Measurements from ENCODE around the gene NRXN2. TPM values are rescaled to one million over a fixed set of nuclear protein-coding genes. Genes with fewer than 3 reads are reported as not detected.

Gene NRXN2
- total RNA-seq, 2 experiments from 2014 or later, result 0.07 to 0.22 TPM

DNA sequence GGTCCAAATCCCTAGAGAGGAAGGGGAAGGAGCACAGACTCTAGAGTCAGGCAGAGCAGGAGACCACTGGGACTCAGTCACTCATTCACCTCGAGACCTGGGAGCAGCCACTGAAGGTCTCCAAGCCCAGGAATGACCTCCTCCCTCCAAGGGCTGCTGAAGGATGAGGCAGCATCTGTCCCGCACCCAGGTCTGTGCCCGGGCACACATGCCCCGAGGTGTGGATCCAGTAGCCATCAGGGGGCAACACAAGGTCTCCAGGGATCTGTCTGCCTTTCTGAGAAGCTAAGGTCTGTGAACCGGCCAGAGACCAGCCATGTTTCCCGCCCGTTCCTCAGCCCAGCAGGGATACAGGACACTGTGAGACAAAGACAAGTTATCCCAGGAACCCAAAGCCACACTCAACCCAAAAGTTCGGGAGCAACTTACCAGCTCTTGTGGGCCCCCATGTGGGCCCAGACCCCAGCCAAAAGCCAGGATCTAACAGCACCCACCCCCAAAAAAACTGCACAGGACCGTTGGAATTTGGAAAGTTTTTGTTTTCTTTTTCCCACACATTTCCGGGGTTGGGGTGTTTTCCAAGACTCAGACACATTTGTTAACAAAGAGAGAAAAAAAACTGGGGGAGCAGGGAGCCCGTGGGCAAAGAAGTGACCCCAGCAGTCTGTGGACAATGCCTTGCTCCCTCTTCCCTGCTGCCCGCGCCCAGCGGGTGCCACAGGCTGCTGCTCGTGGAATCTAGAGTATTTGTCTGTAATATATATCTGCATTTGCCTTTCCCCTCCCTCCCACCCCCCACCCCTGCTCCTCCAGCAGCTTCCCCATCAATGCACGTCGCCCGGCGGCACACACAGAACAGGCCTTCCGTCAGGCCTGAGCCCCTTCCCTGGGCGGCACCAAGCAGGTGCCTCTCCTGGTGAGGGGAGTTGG is 117.1 kb downstream of the NRXN2 start:
- peaks cover 2% of the 10 kb centered on the region for H3K4me1 Mint-ChIP-seq (ENCODE audit: low read depth)
- H3K4me3 Mint-ChIP-seq, result no peak overlapping the region
- intact Hi-C loops (cut with micrococcal nuclease), result no loop called here
- H3K27ac Mint-ChIP-seq, result no peak overlapping the region
- H3K27me3 Mint-ChIP-seq, result no peaks in the 10 kb centered on the region
- ChIA-PET CTCF (no interaction called here), POLR2A (no interaction called here)
- H3K36me3 Mint-ChIP-seq (ENCODE audit: low read depth), result no peaks in the 10 kb centered on the region
- DNase-seq (no peak), ATAC-seq (no peak)
- TF ChIP-seq, protein P1, sequence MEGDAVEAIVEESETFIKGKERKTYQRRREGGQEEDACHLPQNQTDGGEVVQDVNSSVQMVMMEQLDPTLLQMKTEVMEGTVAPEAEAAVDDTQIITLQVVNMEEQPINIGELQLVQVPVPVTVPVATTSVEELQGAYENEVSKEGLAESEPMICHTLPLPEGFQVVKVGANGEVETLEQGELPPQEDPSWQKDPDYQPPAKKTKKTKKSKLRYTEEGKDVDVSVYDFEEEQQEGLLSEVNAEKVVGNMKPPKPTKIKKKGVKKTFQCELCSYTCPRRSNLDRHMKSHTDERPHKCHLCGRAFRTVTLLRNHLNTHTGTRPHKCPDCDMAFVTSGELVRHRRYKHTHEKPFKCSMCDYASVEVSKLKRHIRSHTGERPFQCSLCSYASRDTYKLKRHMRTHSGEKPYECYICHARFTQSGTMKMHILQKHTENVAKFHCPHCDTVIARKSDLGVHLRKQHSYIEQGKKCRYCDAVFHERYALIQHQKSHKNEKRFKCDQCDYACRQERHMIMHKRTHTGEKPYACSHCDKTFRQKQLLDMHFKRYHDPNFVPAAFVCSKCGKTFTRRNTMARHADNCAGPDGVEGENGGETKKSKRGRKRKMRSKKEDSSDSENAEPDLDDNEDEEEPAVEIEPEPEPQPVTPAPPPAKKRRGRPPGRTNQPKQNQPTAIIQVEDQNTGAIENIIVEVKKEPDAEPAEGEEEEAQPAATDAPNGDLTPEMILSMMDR (IDR thresholded peaks at IDR 0.05), result no peak
- H3K9me3 Mint-ChIP-seq, result no peaks in the 10 kb centered on the region

DNA sequence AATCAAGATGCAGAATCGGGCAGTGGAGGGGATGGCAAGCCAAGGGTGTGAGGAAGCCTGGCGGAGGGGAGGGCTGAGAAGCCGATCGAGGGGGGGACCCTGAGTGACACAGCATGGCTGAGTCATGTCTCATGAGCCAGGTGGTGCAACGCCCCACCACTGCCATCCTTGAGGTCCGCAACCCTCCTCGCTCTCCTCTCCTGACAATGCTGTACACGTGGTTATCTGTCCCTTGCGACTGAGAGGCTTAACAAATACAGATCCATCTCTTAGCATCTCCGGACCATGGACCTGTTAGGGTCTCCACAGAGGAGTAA is 117.8 kb downstream of the NRXN2 start:
- Mint-ChIP-seq H3K27me3 (no peaks in the 10 kb centered on the region), H3K27ac (no peak overlapping the region), H3K4me3 (no peak overlapping the region), H3K36me3 (ENCODE audit: low read depth) (no peaks in the 10 kb centered on the region), H3K4me1 (ENCODE audit: low read depth) (peaks cover 2% of the 10 kb centered on the region), H3K9me3 (no peaks in the 10 kb centered on the region)
- intact Hi-C loops (cut with micrococcal nuclease), result no loop called here
- POLR2A ChIA-PET, result no interaction called here
- no peak for ATAC-seq
- CTCF ChIA-PET, result interaction anchor here (2.2 kb wide), 1 partner anchor 156 kb away, joined by 10 read pairs; no protein-coding TSS in a partner anchor
- TF ChIP-seq, protein P1 (IDR thresholded peaks at IDR 0.05), result no peak
- DNase-seq, result no peak

DNA sequence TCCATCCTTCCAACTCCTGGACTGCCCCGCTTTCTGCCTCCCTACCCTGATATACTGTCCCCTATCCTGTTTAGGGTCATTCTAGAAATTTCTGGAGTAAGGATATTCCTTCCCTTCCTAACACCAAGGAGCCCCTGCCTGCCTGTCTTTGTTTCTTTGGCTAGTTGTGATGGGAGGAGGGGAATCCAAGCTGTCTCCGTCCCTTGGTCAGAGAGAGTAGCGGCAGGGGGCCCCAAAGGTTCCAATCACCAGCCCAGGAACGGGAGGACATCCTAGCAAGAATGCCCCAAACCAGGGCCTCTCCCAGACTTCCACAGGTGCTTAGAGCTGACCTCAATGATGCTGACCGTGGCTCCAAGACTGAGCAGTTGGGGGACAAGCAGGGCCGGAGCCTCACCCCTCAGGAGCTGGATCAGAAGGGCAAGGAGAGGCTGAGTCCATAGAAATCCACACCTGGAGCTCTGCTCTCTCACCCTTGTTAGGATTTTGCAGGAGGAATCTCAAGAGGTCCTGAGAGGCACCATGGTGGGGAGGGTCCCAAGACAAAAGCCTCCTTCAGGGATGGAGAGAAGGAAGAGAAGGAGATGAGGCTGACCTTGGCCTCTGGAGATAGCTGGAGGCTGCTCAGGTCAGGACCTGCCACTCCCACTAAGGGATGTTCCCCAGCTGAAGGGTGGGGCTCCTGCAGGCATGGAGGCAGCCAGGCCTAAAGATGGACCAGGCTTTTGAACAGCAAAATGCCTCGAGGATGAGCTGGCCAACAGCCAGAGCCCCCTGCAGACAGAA is 118.3 kb downstream of the NRXN2 start:
- no peaks in the 10 kb centered on the region for H3K27me3 Mint-ChIP-seq
- H3K27ac Mint-ChIP-seq, result no peak overlapping the region
- TF ChIP-seq, protein P1 (IDR thresholded peaks at IDR 0.05), result no peak
- POLR2A ChIA-PET, result no interaction called here
- peaks cover 2% of the 10 kb centered on the region for H3K4me1 Mint-ChIP-seq (ENCODE audit: low read depth)
- intact Hi-C loops (cut with micrococcal nuclease), result no loop called here
- no peaks in the 10 kb centered on the region for H3K9me3 Mint-ChIP-seq
- DNase-seq, result no peak
- CTCF ChIA-PET, result interaction anchor here (2.2 kb wide), 1 partner anchor 155 kb away, joined by 10 read pairs; no protein-coding TSS in a partner anchor
- H3K4me3 Mint-ChIP-seq, result no peak overlapping the region
- H3K36me3 Mint-ChIP-seq (ENCODE audit: low read depth), result no peaks in the 10 kb centered on the region
- no peak for ATAC-seq

DNA sequence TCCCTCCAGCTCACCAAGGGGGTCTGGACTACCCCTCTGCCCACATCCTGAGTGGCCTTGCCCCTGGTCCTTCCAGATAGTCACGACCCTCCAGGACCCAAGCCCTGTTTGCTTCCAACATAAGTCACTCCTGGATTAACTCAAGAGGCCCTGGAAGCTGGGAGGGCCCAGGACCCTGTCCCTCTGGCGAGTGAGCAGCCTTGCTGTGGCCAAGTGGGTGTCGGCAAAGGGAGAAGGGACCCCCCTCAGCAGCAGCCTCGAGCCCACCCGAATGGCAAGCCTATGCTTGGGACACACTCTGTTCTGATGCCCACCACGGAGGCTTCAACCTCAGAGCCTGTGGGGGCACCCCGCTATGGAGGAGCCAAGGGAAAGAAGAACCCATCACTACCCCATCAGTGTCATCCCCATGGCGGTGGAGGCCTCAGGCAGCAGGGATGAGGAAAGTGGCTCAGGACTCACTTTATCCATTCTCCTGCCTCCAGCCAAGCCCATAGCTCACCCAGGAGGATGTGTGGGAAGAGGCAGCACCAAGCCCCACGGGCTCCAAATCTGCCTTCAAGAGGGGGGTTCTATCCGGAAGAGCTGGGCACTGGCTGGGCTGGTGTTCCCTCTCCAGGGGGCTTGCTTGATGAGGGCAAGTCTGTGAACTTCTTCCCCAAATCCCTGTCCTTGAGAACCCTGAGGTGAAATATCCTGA is 119.4 kb downstream of the NRXN2 start:
- intact Hi-C loops (cut with micrococcal nuclease), result no loop called here
- no peaks in the 10 kb centered on the region for H3K4me1 Mint-ChIP-seq (ENCODE audit: low read depth)
- DNase-seq (no peak), ATAC-seq (no peak)
- no peak overlapping the region for H3K27ac Mint-ChIP-seq
- ChIA-PET POLR2A (no interaction called here), CTCF (interaction anchor here (1.3 to 2.2 kb wide), 2 partner anchors 49 to 154 kb away, joined by 3 to 10 read pairs; no protein-coding TSS in a partner anchor)
- TF ChIP-seq, protein P1 (IDR thresholded peaks at IDR 0.05), result no peak
- H3K4me3 Mint-ChIP-seq, result no peak overlapping the region
- no peaks in the 10 kb centered on the region for H3K36me3 Mint-ChIP-seq (ENCODE audit: low read depth)
- H3K9me3 Mint-ChIP-seq, result no peaks in the 10 kb centered on the region
- no peaks in the 10 kb centered on the region for H3K27me3 Mint-ChIP-seq
